Prostate gland (tissue), 2 donors: Measurements from ENCODE around the gene NAA30.

Experiments
- CTCF ChIP-seq, 4 experiments: fragments of 200-600 bp in 2 of 4; fragments of 450-650 bp in 2 of 4; sonication (generic) in 2 of 4; IDR thresholded peaks; 1 replicate in 3 of 4; 2 replicates in 1 of 4; pipeline ENCODE4 v1.5.1; 2016 to 2019; ENCODE audit warnings: antibody characterized with exemption in 4 of 4, mild to moderate bottlenecking in 2 of 4, moderate library complexity in 2 of 4
- POLR2A ChIP-seq: fragments of 450-650 bp; IDR thresholded peaks from one replicate; pipeline ENCODE4 v1.6.1; 2016; ENCODE audit warnings: antibody characterized with exemption, mild to moderate bottlenecking
- POLR2AphosphoS5 ChIP-seq: sonication (generic); formaldehyde crosslinking; IDR thresholded peaks from one replicate; pipeline ENCODE4 v1.6.1; 2017; ENCODE audit warnings: antibody characterized with exemption

- TF ChIP-seq CTCF (IDR thresholded peaks at IDR 0.05) (no peak), POLR2A (no peak), POLR2AphosphoS5 (no peak)
Measured at GRCh38 chr14:57435923-57436322, 45.5 kb downstream of the NAA30 start.
